Lung (tissue), 12 donors: ENCODE measurements around the gene PHLDB2. TPM values are rescaled to one million over a fixed set of nuclear protein-coding genes. Genes with fewer than 3 reads are reported as not detected.

Experiments used
- ATAC-seq: fragments of 200-7000 bp; cut with Tn5 transposase; one replicate; pipeline ENCODE4 v1.9.1; 2020; ENCODE audit warnings: moderate number of reproducible peaks; ENCODE audit not compliant: insufficient read depth, low FRiP score
- DNase-seq, 3 donors: peaks; one replicate each; pipeline ENCODE4 v3.0.0-alpha.2; 2013 to 2017
- H3K27ac ChIP-seq, 2 donors: one replicate each; pipeline ENCODE4 v1.5.1; 2013; ENCODE audit warnings: mild to moderate bottlenecking in 2 of 2, moderate library complexity in 2 of 2, control low read depth in 1 of 2, inconsistent platforms in 1 of 2, low read depth in 1 of 2, low read length in 1 of 2
- H3K27me3 ChIP-seq, 3 donors: one replicate each; pipeline ENCODE4 v1.5.1; 2013; ENCODE audit warnings: low read length in 2 of 3; ENCODE audit not compliant: control insufficient read depth in 3 of 3, insufficient read depth in 3 of 3
- H3K36me3 ChIP-seq, 4 donors: one replicate each; pipeline ENCODE4 v1.5.1; 2013; ENCODE audit warnings: low read length in 4 of 4, mild to moderate bottlenecking in 1 of 4, moderate library complexity in 1 of 4; ENCODE audit not compliant: control insufficient read depth in 4 of 4, insufficient read depth in 4 of 4
- H3K4me1 ChIP-seq, 5 donors: one replicate each; pipeline ENCODE4 v1.5.1; 2013; ENCODE audit warnings: low read length in 5 of 5, mild to moderate bottlenecking in 2 of 5, moderate library complexity in 1 of 5; ENCODE audit not compliant: control insufficient read depth in 5 of 5, insufficient read depth in 5 of 5
- H3K4me3 ChIP-seq: one replicate; pipeline ENCODE4 v1.5.1; 2013; ENCODE audit warnings: mild to moderate bottlenecking, control low read depth, moderate library complexity
- H3K9ac ChIP-seq, 2 donors: one replicate each; pipeline ENCODE4 v1.5.1; 2013; ENCODE audit warnings: low read length in 2 of 2, control low read depth in 1 of 2; ENCODE audit not compliant: insufficient read depth in 1 of 2
- H3K9me3 ChIP-seq, 4 donors: one replicate each; pipeline ENCODE4 v1.5.1; 2013; ENCODE audit warnings: low read length in 3 of 4, mild to moderate bottlenecking in 1 of 4, moderate library complexity in 1 of 4; ENCODE audit not compliant: control insufficient read depth in 4 of 4, insufficient read depth in 3 of 4
- CTCF ChIP-seq: IDR thresholded peaks from 2 replicates; pipeline ENCODE4 v1.5.1; 2012; ENCODE audit warnings: mild to moderate bottlenecking; ENCODE audit errors: control extremely low read depth, extremely low read depth
- WGBS, 2 donors: extraction: QIAGEN DNeasy Blood & Tissue Kit; methylation state at CpG; one replicate each; pipeline ENCODE4 v1.1.7; 2013; 5-methylcytosine and 5-hydroxymethylcytosine counted together
- polyA plus RNA-seq, 2 donors: library from polyadenylated mRNA; stranded (reverse); fragments of 200-250 nt; gene quantifications; one replicate each; pipeline ENCODE4 v1.2.1, GENCODE V29; 2013
- total RNA-seq, 2 donors: library from RNA; depleted of rRNA in 1 of 2; stranded (reverse); fragments of >200 nt in 1 of 2; gene quantifications; one replicate each; pipeline ENCODE4 v1.2.1, GENCODE V29; 2014 to 2021
- donor health status: control.
- donor health status: control.
- donor health status: Bipolar disorder and iron deficiency.
- donor health status: healthy.
- donor health status: DM: yes; HTN: yes; CAD: no.

PHLDB2 gene
- total and polyA plus RNA-seq, 4 donors = 14.4 to 58.1 (median 26.7) TPM

- DNase-seq = peak in 2 of 3 donors; percentile 63 to 74
- Histone ChIP-seq H3K27ac (peak overlapping the region in 1 of 2 donors; percentile 17), H3K9ac (peak overlapping the region in 1 of 2 donors; percentile 57), H3K4me3 (no peak overlapping the region), H3K27me3 (no peaks in the 10 kb centered on the region), H3K36me3 (no peaks in the 10 kb centered on the region), H3K9me3 (no peaks in the 10 kb centered on the region), H3K4me1 (peaks cover 0 to 67% (median 12%) of the 10 kb centered on the region in 5 donors)
- WGBS, 2 donors = 51 to 61% methylated on average over 6 of the region's 6 CpGs
- no peak for ATAC-seq
- TF ChIP-seq CTCF = no peak
Measured at GRCh38 chr3:112012205-112012992, 153.3 kb downstream of the PHLDB2 start.

GRCh38 chr3:112013058-112013783 is 154.2 kb downstream of the PHLDB2 start:
- no peaks in the 10 kb centered on the region for H3K36me3 ChIP-seq
- ATAC-seq (peak; percentile 89), DNase-seq (peak; percentile 83 to 94 (median 92))
- H3K9ac ChIP-seq = peak overlapping the region in 1 of 2 donors; percentile 57
- no peaks in the 10 kb centered on the region for H3K27me3 ChIP-seq
- peak; percentile 71 for TF ChIP-seq CTCF
- H3K4me1 ChIP-seq = peaks cover 0 to 59% (median 12%) of the 10 kb centered on the region in 5 donors
- peak overlapping the region in 1 of 2 donors; percentile 17 for H3K27ac ChIP-seq
- WGBS, 2 donors = 42 to 50% methylated on average over 19 of the region's 19 CpGs
- H3K9me3 ChIP-seq = no peaks in the 10 kb centered on the region
- no peak overlapping the region for H3K4me3 ChIP-seq

- WGBS, 2 donors = 65 to 76% methylated on average over 5 of the region's 5 CpGs
- no peak overlapping the region for H3K27ac ChIP-seq
- peaks cover 0 to 54% (median 8%) of the 10 kb centered on the region in 5 donors for H3K4me1 ChIP-seq
- no peaks in the 10 kb centered on the region for H3K27me3 ChIP-seq
- ATAC-seq = no peak
- DNase-seq = no peak
- no peak for TF ChIP-seq CTCF
- no peaks in the 10 kb centered on the region for H3K36me3 ChIP-seq
- no peak overlapping the region for H3K4me3 ChIP-seq
- H3K9ac ChIP-seq = no peak overlapping the region
- H3K9me3 ChIP-seq = no peaks in the 10 kb centered on the region
Measured at GRCh38 chr3:112013784-112014143, 154.7 kb downstream of the PHLDB2 start.
